Kidney (tissue), 14 donors: ENCODE data around the gene NSMF. TPM values are rescaled to one million over a fixed set of nuclear protein-coding genes. Genes with fewer than 3 reads are reported as not detected.

Source experiments
- DNase-seq, 5 donors: peaks; one replicate each; pipeline ENCODE4 v3.0.0-alpha.2; 2013 to 2020
- FAIRE-seq: peaks from 2 replicates; lab custom pipeline; 2012; peaks lifted over from hg19 to GRCh38; lab: Jason Lieb, UNC
- H3K27ac ChIP-seq, 2 donors: one replicate each; pipeline ENCODE4 v1.7.0; 2013; ENCODE audit warnings: low read depth in 2 of 2, low read length in 2 of 2, inconsistent platforms in 1 of 2
- H3K27me3 ChIP-seq: one replicate; pipeline ENCODE4 v1.7.1; 2013; ENCODE audit warnings: low read length, inconsistent platforms; ENCODE audit not compliant: control insufficient read depth, insufficient read depth
- H3K36me3 ChIP-seq, 3 donors: one replicate each; pipeline versions ENCODE4 v1.7.0 to v1.7.1; 2013; ENCODE audit warnings: low read length in 3 of 3, control low read depth in 1 of 3, inconsistent platforms in 1 of 3; ENCODE audit not compliant: insufficient read depth in 3 of 3, control insufficient read depth in 2 of 3
- H3K4me1 ChIP-seq, 3 donors: one replicate each; pipeline versions ENCODE4 v1.7.0 to v1.7.1; 2013; ENCODE audit warnings: low read length in 3 of 3, inconsistent platforms in 1 of 3, low read depth in 1 of 3; ENCODE audit not compliant: control insufficient read depth in 2 of 3, insufficient read depth in 2 of 3
- H3K4me3 ChIP-seq, 3 donors: one replicate each; pipeline versions ENCODE4 v1.7.0 to v1.8.1; 2013; ENCODE audit warnings: low read length in 3 of 3, control low read depth in 1 of 3, inconsistent platforms in 1 of 3
- H3K9ac ChIP-seq, 3 donors: one replicate each; pipeline versions ENCODE4 v1.7.0 to v1.7.1; 2013; ENCODE audit warnings: low read length in 3 of 3, control low read depth in 1 of 3, inconsistent platforms in 1 of 3
- H3K9me3 ChIP-seq, 3 donors: one replicate each; pipeline versions ENCODE4 v1.7.0 to v1.7.1; 2013; ENCODE audit warnings: low read length in 3 of 3, control low read depth in 1 of 3, inconsistent platforms in 1 of 3; ENCODE audit not compliant: control insufficient read depth in 2 of 3, insufficient read depth in 1 of 3
- intact Hi-C: fragments of 100-400 bp; cut with DNase I; formaldehyde crosslinking; loops from one replicate; pipeline ENCODE4 v1.11.1; 2022
- polyA plus RNA-seq: library from polyadenylated mRNA; stranded (reverse); fragments of 350-450 nt; fragmentation: Illumina TruSeq; extraction: RNeasy Lipid Tissue Mini Kit (QIAGEN cat#74804); gene quantifications from one replicate; pipeline ENCODE4 v1.2.3, GENCODE V29; 2014; ENCODE audit warnings: low read depth, low replicate concordance; ENCODE audit not compliant: insufficient read depth
- total RNA-seq: library from RNA; stranded (reverse); fragmentation: NEBNext Ultra II Directional; extraction: Animal tissue kit (Norgen Biotek cat#: 25700); gene quantifications from one replicate; pipeline ENCODE4 v1.2.1, GENCODE V29; 2021
- TF ChIP-seq, protein P1 (sequence below): IDR thresholded peaks from 3 replicates; pipeline ENCODE4 v1.5.1; 2012; ENCODE audit warnings: mild to moderate bottlenecking, moderate library complexity, borderline replicate concordance; ENCODE audit not compliant: insufficient read depth; ENCODE audit errors: extremely low read depth
- donor health status: control.
- donor health status: control.
- donor health status: control.
- donor health status: control.
- donor health status: control.
- donor health status: DM: yes; HTN: yes; CAD: no.
- donor health status: Normal renal cell carcinoma (clear cell type).

The NSMF gene
- total and polyA plus RNA-seq, 2 donors from 2014 or later: 32.7 to 49.5 TPM

DNA sequence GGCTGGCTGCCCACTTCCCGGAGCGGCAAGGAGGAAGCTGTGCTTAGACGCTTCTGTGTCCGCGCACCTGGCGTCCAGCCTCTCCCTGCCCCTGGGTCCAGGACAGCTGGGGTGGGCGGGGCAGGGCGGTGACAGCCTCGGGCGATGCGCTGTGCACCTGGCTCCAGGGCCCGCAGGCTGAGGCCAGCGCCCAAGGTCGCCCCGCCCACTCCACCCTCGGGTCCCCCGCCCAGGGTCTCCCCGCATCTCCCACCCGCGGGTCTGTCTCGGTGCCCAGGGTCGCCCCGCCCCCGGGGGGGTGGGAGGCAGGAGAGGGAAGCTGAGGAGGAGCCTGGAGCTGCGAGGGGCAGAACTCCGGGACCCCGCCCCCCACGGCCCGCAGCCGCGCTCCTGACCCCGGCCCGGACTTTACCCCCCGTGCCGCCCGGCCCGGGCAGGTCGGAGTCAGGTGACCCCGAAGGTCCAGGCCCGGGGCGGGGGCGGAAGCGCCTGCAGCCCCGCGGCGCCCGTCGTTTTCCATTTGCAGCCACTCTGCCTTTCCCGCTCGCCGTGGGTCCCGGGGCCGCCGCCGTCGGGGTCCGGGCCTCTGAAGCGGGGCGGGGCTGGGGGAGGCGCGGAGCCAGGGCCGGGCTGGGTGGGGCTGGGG lies 17.7 kb downstream of the NSMF start, which contains the start of gene ENTPD8:
ENTPD8 (minus strand) TSS at position 69 of the 646 bp plus-strand sequence. CDS start 3,072 bp downstream, outside the sequence.
- Histone ChIP-seq H3K4me1 (peaks cover 0 to 11% (median 0%) of the 10 kb centered on the region in 3 donors), H3K4me3 (peak within 1 kb of the TSS in 1 of 3 donors; percentile 14), H3K27me3 (no peaks in the 10 kb centered on the region), H3K9ac (no peak within 1 kb of the TSS), H3K36me3 (no peaks in the 10 kb centered on the region), H3K27ac (no peak within 1 kb of the TSS), H3K9me3 (no peaks in the 10 kb centered on the region)
- FAIRE-seq (no peak), DNase-seq (peak; percentile 48 to 87 (median 68))
- intact Hi-C loops: no loop called here
- TF ChIP-seq, protein P1, sequence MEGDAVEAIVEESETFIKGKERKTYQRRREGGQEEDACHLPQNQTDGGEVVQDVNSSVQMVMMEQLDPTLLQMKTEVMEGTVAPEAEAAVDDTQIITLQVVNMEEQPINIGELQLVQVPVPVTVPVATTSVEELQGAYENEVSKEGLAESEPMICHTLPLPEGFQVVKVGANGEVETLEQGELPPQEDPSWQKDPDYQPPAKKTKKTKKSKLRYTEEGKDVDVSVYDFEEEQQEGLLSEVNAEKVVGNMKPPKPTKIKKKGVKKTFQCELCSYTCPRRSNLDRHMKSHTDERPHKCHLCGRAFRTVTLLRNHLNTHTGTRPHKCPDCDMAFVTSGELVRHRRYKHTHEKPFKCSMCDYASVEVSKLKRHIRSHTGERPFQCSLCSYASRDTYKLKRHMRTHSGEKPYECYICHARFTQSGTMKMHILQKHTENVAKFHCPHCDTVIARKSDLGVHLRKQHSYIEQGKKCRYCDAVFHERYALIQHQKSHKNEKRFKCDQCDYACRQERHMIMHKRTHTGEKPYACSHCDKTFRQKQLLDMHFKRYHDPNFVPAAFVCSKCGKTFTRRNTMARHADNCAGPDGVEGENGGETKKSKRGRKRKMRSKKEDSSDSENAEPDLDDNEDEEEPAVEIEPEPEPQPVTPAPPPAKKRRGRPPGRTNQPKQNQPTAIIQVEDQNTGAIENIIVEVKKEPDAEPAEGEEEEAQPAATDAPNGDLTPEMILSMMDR: no peak

DNA sequence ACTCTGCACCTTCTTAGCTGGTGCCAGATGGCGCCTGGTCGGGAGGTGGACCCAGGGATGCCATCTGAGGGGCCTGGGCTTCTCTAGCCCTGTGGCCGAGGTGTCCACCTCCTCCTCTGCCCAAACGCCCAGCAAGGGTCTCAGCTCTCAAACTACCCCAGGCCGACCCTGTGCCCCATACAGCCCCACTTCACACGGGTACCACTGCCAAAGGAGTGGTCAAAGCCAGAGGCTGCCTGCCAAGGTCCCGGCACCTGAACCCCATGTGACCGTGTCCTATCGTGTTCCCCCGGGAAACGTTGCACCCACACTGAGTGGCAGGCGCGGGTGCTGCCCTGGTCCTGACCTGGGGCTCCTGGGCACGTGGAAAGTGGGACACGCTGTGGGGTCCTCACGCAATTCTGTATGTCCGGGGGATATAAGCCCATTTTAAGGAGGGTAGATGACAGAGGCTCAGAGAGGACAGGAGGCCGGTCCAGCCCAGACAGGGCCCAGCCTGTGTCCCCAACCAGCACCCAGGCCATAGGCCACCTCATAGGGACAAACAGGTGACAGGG lies 19.9 kb downstream of the NSMF start:
- Histone ChIP-seq H3K9me3 (no peaks in the 10 kb centered on the region), H3K4me1 (peaks cover 0 to 7% (median 0%) of the 10 kb centered on the region in 3 donors), H3K9ac (no peak overlapping the region), H3K36me3 (no peaks in the 10 kb centered on the region), H3K27me3 (no peaks in the 10 kb centered on the region), H3K4me3 (no peak overlapping the region), H3K27ac (no peak overlapping the region)
- DNase-seq (peak in 1 of 5 donors; percentile 66), FAIRE-seq (no peak)
- TF ChIP-seq, protein P1: no peak
- intact Hi-C loops: no loop called here

DNA sequence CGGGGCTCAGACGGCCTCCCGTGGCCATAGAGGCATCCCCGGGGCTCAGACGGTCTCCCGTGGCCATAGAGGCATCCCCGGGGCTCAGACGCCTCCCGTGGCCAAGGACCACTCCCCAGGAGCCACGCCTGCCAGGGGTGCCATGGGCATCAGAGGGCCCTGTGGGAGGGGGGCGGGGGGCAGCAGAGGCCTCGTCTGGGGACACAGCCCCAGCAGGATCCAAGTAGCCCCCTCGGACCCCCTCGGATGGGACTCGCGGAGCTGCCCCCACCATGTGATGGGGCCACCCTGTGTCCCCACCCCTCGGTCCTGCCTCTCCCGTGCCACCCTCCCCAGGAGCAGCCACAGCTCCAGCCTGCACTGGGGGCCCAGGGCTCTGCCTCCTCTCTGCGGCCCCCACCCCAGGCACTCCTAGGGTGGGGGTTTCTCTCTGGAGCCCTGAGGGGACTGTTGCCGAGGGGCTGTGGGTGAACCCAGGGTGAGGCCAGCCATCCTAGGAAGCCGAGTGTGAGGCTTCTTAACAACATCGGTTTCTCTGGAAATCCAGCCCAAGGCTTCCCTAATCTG lies 20.5 kb downstream of the NSMF start:
- H3K36me3 ChIP-seq: no peaks in the 10 kb centered on the region
- no peak overlapping the region for H3K27ac ChIP-seq
- FAIRE-seq: no peak
- intact Hi-C loops: no loop called here
- no peak overlapping the region for H3K9ac ChIP-seq
- H3K4me1 ChIP-seq: peaks cover 0 to 7% (median 0%) of the 10 kb centered on the region in 3 donors
- no peak overlapping the region for H3K4me3 ChIP-seq
- no peaks in the 10 kb centered on the region for H3K27me3 ChIP-seq
- TF ChIP-seq, protein P1: no peak
- peak in 1 of 5 donors; percentile 75 for DNase-seq
- H3K9me3 ChIP-seq: no peaks in the 10 kb centered on the region
